Coronary artery (tissue), 2 donors: ENCODE results near the gene HMGN4.
A peak's percentile ranks its signal among the peaks of the same experiment; 100 is the strongest.

Source experiments
- DNase-seq: peaks from one replicate; pipeline ENCODE4 v3.0.0-alpha.2; 2017; ENCODE audit warnings: low spot score
- H3K27ac ChIP-seq, 2 donors: fragments of 200-600 bp; sonication (generic); one replicate each; pipeline ENCODE4 v1.5.1; 2016 to 2019
- H3K4me3 ChIP-seq: fragments of 200-600 bp; sonication (generic); 2 replicates; pipeline ENCODE4 v1.5.1; 2016; ENCODE audit warnings: mild to moderate bottlenecking, moderate library complexity
- CTCF ChIP-seq: fragments of 200-600 bp; sonication (generic); IDR thresholded peaks from one replicate; pipeline ENCODE4 v1.5.1; 2019; ENCODE audit warnings: antibody characterized with exemption

The HMGN4 gene

DNA sequence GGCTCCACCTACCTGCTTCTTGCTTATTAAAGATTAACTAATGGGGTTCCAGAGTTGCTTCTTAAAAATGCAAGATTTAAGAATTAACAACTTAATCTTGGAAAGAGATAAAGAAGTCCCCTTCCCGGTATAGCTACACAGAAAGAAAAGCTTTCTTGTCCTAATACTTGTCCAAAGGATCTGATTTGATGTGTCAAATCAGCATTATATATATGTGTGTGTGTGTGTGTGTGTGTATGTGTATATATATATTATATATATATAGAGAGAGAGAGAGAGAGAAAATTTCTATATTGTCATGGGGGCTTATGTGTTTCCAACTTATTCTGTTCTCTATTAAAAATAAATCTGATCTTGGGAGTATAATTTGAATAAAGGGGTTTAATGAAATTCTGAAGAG, 4.6 kb upstream of the HMGN4 start:
- peak overlapping the region; percentile 60 to 90 for H3K27ac ChIP-seq
- peak overlapping the region; percentile 86 for H3K4me3 ChIP-seq
- no peak for TF ChIP-seq CTCF

DNA sequence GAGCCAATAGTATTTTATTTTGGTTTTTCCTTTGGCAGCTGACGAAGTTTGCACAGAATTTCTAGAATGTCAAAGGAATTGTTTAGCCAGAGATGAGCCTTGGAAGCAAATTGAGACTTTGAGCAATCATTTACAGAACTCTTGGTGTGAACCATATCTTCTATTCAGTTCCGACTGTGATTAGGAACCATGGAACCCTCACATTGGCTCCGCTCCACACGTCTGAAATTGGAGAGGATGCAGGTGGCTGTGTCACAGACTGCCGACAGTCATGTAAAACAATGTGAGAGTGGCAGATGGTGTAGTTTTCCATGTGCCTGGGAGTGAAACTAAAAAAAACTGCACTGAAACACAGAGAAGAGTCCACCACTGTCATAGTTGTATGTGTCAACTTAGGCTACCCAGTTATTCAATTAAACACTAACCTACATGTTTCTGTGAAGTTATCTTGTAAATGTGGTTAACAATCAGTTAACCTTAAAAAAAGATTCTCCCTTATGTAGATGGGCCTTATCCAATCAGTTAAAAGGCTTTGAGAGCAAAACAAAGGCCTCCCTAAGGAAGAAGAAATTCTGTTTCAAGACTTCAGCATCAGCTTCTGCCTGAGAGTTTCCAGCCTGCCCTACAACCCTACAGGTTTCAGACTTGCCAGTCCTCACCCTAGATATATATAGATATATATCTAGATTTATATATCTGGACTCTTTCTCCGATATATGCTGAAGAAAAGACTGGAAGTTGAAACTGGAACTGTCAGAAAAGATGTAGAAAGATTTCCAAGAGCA, 3.3 kb upstream of the HMGN4 start:
- Histone ChIP-seq H3K27ac (no peak overlapping the region), H3K4me3 (no peak overlapping the region)
- no peak for TF ChIP-seq CTCF
- no peak for DNase-seq

More for the DNA sequence above, 4.6 kb upstream of the HMGN4 start:
- DNase-seq, result no peak

- DNase-seq, result no peak
- Histone ChIP-seq H3K27ac (peak overlapping the region; percentile 84 to 91), H3K4me3 (peak overlapping the region; percentile 86)
- TF ChIP-seq CTCF, result no peak
These were observed 1.5 kb upstream of the HMGN4 start for GRCh38 chr6:26536571-26537159.

GRCh38 chr6:26537160-26537845, 863 bp upstream of the HMGN4 start:
- Histone ChIP-seq H3K27ac (peak overlapping the region; percentile 84 to 91), H3K4me3 (peak overlapping the region; percentile 86)
- TF ChIP-seq CTCF, result no peak
- peak; percentile 95 for DNase-seq

- no peak for TF ChIP-seq CTCF
- peak overlapping the region; percentile 86 for H3K4me3 ChIP-seq
- no peak for DNase-seq
- peak overlapping the region; percentile 84 to 91 for H3K27ac ChIP-seq
These were observed 371 bp downstream of the HMGN4 start for GRCh38 chr6:26538572-26538902.

DNA sequence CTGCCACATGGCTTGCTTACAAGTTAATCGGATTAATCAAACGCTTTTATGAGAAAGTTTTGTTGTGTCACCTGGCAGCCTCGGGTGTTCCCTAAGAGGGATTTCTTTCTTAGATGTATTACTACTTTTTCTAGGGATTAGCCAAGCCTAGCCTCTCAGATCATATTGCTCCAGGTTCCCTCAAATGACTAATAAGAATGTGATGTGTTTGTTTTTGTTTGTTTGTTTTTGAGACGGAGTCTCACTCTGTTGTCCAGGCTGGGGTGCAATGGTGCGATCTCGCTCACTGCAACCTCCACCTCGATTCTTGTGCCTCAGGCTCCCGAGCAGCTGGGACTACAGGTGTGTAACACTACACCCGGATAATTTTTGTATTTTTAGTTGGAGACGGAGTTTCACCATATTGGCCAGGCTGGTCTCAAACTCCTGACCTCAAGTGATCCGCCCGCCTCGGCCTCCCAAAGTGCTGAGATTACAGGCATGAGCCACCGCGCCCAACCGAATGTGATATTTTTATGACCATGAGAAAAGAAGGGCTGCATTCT, 977 bp downstream of the HMGN4 start:
- TF ChIP-seq CTCF, result no peak
- no peak for DNase-seq
- Histone ChIP-seq H3K27ac (peak overlapping the region; percentile 84 to 91), H3K4me3 (peak overlapping the region; percentile 86)
